HG03095 (cell line): ENCODE data around the gene ASMT.
"Not testable (repeated sequence)": the region's sequence is repeated elsewhere in the genome, so short reads cannot be mapped to it uniquely, and the experiment has no call there.

Experiments used
- ATAC-seq: cut with Tn5 transposase; IDR thresholded peaks from one replicate; pipeline ENCODE4 v1.9.1; 2021; ENCODE audit warnings: moderate library complexity; ENCODE audit not compliant: unreplicated experiment

The ASMT gene

GRCh38 chrX:1646009-1646408, 31.1 kb downstream of the ASMT start:
- ATAC-seq, result no peak

GRCh38 chrX:1649621-1650020, 34.8 kb downstream of the ASMT start:
- no peak for ATAC-seq

GRCh38 chrX:1652011-1652811, 37.4 kb downstream of the ASMT start:
- not testable (repeated sequence) for ATAC-seq

GRCh38 chrX:1656379-1656778, 41.5 kb downstream of the ASMT start:
- no peak for ATAC-seq

DNA sequence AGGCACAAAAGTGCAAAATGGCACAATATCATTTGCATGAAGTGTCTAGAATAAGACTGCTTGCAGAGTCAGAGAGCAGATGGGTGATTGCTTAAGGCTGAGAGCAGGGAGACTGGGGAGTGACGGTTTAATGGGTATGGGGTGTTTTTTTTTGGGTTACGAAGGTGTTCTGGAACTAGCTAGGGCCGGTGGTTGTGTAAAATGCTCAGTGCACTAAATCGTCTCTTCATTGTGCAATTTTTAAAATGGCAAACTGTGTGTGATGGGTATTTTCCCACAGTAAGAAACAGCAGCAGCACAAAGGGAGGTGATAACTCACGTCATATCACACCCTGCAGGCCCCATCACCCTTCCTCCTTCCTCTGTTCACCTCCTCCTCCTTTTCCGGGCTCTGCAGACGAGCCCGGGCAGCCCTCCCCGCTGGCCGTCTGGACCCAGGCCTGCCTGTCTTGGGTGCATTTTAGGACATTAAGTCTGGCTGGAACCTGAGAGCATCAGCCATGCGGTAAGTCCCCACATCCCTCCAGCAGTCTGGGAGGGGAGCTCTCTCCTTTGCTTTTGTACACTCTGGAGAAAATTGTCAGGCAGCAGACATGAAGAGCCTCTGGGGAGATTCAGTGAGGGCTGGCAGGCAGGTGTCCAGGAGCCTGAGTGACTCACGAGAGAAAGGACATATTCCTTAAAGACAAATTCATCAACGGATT, 42.7 kb downstream of the ASMT start:
- peak; percentile 58 for ATAC-seq

- ATAC-seq, result peak; percentile 9
These were observed 43.2 kb downstream of the ASMT start for GRCh38 chrX:1658071-1658491.

- ATAC-seq, result no peak
These were observed 45.0 kb downstream of the ASMT start for GRCh38 chrX:1659664-1660461.

- ATAC-seq, result peak; percentile 79
These were observed 46.4 kb downstream of the ASMT start for GRCh38 chrX:1661048-1661921.

- ATAC-seq, result no peak
These were observed 47.0 kb downstream of the ASMT start for GRCh38 chrX:1661922-1662221.

- ATAC-seq, result no peak
These were observed 52.7 kb downstream of the ASMT start for GRCh38 chrX:1667566-1667965.

DNA sequence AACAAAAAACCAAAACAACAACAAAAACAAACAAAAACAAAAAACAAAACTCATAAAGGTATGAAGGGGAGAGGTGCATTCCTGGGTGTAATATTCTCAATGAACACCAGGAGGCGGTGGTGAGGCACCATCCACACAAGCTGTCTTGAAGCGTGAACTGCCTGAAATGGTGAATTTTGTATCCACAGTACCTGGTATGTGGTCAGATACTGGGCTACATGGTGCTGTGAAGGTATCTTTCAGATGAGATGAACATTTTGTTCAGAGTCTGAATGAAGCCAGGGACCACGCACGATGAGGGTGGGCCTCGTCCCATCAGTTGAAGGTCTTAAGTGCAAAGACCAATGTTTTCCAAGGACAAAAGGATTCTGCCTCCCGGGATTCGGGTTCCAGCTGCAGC, 58.5 kb downstream of the ASMT start:
- no peak for ATAC-seq

- no peak for ATAC-seq
These were observed 62.0 kb downstream of the ASMT start for GRCh38 chrX:1676866-1677265.

GRCh38 chrX:1679238-1679637, 64.4 kb downstream of the ASMT start:
- ATAC-seq, result no peak

- ATAC-seq, result no peak
These were observed 66.6 kb downstream of the ASMT start for GRCh38 chrX:1681439-1681838.

DNA sequence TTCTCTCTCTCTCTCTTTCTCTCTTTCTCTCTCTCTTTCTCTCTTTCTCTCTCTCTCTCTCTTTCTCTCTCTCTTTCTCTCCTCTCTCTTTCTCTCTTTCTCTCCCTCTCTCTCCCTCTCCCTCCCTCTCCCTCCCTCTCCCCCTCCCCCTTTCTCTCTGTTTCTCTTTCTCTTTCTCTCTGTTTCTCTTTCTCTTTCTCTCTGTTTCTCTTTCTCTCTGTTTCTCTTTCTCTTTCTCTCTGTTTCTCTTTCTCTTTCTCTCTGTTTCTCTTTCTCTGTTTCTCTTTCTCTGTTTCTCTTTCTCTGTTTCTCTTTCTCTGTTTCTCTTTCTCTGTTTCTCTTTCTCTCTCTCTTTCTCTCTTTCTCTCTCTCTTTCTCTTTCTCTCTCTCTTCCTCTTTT, 67.0 kb downstream of the ASMT start:
- ATAC-seq, result not testable (repeated sequence)

GRCh38 chrX:1682501-1682900, 67.6 kb downstream of the ASMT start:
- not testable (repeated sequence) for ATAC-seq

DNA sequence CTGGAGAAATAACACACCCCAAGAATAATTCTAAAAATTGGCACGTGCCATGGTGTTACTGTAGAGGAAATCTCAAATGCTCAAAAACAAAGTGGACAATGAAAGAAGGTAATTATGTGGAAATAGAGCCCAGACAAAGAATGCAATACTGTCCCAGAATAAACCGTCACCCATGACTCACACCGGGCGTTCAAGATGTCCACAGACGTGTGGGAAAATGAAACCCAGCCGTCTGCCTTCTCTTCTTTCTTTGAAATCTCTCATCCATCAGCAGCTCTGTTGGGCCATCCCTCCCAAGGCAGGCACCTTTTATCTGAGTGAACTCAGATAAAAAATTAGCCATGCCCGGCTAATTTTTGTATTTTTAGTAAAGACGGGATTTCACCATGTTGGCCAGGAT, 70.0 kb downstream of the ASMT start:
- not testable (repeated sequence) for ATAC-seq

DNA sequence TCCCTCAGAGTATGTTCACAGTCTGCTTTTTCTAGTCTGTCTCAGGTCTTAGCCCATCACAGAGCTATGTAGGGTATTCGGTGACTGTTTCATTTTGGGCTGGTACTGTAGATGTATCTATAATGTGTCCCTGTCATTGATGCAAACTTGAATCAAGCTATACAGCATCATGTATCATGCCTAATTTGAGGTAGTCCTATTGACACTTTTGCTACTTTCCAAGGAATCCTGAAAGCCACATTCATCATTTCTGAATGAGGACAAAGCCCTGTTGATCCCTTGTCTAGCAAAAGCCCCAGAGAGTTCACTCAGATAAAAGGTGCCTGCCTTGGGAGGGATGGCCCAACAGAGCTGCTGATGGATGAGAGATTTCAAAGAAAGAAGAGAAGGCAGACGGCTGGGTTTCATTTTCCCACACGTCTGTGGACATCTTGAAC, 70.6 kb downstream of the ASMT start:
- not testable (repeated sequence) for ATAC-seq

DNA sequence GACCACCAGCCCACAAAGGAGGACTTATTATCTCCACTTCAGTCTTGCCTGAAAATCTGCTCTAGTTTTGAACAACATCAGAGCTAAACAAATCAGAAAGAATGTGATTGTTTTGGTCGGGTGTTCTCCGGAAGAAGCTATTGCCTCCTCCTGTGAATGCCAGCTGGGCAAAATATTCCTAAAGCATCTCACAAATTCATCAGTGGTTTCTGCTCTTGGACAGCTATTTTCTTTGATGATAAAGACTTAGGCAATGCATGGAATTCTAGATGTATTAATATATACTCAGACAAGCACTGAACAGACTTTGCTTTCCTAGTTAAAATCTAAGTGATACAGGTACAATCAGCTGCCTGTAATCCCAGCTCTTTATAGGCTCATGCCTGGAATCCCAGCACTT, 71.8 kb downstream of the ASMT start:
- no peak for ATAC-seq
